HG03378 (cell line): ENCODE data around the gene CIC.
A peak's percentile ranks its signal among the peaks of the same experiment; 100 is the strongest.

Experiments
- ATAC-seq: cut with Tn5 transposase; IDR thresholded peaks from one replicate; pipeline ENCODE4 v1.9.1; 2021; ENCODE audit warnings: mild to moderate bottlenecking, moderate library complexity; ENCODE audit not compliant: unreplicated experiment

The CIC gene

GRCh38 chr19:42268704-42269477, at the start of gene CIC:
CIC (plus strand) TSS chr19:42269252; CDS start chr19:42271784, 2,532 bp downstream.
- peak; percentile 66 for ATAC-seq

- ATAC-seq = peak; percentile 56
Measured at GRCh38 chr19:42219812-42220750, 49.0 kb upstream of the CIC start, which contains the start of gene ZNF526. ZNF526 (plus strand) TSS chr19:42220312; CDS start chr19:42224404, 4,092 bp downstream.

GRCh38 chr19:42220751-42221097, 48.3 kb upstream of the CIC start:
- ATAC-seq = no peak

GRCh38 chr19:42224940-42225717, 43.9 kb upstream of the CIC start:
- no peak for ATAC-seq

GRCh38 chr19:42225718-42226292, 43.2 kb upstream of the CIC start:
- no peak for ATAC-seq

GRCh38 chr19:42226886-42227285, 42.2 kb upstream of the CIC start:
- ATAC-seq = no peak

- no peak for ATAC-seq
Measured at GRCh38 chr19:42228641-42229040, 40.4 kb upstream of the CIC start.

GRCh38 chr19:42229301-42229854, 39.7 kb upstream of the CIC start:
- no peak for ATAC-seq

- ATAC-seq = no peak
Measured at GRCh38 chr19:42229855-42230351, 39.1 kb upstream of the CIC start.

GRCh38 chr19:42230571-42230970, 38.5 kb upstream of the CIC start:
- ATAC-seq = no peak

GRCh38 chr19:42232435-42232834, 36.6 kb upstream of the CIC start:
- ATAC-seq = no peak

GRCh38 chr19:42233106-42233505, 35.9 kb upstream of the CIC start:
- no peak for ATAC-seq

- no peak for ATAC-seq
Measured at GRCh38 chr19:42233678-42234292, 35.3 kb upstream of the CIC start.

GRCh38 chr19:42234364-42234763, 34.7 kb upstream of the CIC start:
- ATAC-seq = no peak

GRCh38 chr19:42235181-42235580, 33.9 kb upstream of the CIC start:
- ATAC-seq = no peak

- no peak for ATAC-seq
Measured at GRCh38 chr19:42239544-42240220, 29.4 kb upstream of the CIC start.

GRCh38 chr19:42241279-42241678, 27.8 kb upstream of the CIC start:
- ATAC-seq = no peak

GRCh38 chr19:42242069-42242511, 27.0 kb upstream of the CIC start:
- ATAC-seq = no peak
